LNCAP (cell line): ENCODE results near the gene OR1F1.

Source experiments
- TF ChIP-seq, protein P1 (sequence below): fragments of 450-650 bp; IDR thresholded peaks from 2 replicates; pipeline ENCODE4 v1.5.1; 2017; ENCODE audit warnings: mild to moderate bottlenecking

Gene OR1F1

DNA sequence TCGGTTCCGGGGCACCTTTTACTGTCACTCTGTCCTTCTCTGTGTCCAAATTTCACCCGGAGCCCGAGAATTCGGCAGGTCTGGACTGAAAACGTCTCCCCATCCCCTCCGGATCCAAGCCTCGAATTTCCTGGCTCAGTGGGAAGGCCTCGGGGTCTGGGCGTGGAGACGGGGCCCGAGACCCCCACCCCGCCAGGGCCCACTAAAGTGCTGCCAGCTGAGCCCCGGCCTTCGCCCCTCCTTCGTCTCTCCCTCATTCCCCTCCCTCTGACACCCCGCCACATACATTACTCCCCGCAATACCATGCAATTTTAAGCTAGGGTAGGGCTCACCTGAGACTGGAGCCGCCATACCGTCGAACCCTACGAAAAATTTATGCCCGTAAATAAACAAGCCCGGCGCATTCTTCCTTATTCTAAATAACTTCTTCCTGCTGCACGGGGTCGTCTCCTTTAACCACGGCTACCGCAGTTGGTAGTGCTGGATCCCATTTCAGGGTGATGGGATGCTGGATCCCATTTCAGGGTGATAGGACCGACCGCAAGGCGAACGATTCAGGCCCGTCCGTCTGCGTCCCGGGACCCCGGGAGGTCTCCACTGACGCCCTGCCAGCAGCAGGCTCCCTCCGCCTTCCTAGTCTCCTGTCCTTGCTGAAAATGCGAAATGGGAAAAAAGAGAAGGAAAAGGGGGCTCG, 4.4 kb upstream of the OR1F1 start:
- TF ChIP-seq, protein P1, sequence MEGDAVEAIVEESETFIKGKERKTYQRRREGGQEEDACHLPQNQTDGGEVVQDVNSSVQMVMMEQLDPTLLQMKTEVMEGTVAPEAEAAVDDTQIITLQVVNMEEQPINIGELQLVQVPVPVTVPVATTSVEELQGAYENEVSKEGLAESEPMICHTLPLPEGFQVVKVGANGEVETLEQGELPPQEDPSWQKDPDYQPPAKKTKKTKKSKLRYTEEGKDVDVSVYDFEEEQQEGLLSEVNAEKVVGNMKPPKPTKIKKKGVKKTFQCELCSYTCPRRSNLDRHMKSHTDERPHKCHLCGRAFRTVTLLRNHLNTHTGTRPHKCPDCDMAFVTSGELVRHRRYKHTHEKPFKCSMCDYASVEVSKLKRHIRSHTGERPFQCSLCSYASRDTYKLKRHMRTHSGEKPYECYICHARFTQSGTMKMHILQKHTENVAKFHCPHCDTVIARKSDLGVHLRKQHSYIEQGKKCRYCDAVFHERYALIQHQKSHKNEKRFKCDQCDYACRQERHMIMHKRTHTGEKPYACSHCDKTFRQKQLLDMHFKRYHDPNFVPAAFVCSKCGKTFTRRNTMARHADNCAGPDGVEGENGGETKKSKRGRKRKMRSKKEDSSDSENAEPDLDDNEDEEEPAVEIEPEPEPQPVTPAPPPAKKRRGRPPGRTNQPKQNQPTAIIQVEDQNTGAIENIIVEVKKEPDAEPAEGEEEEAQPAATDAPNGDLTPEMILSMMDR: no peak

DNA sequence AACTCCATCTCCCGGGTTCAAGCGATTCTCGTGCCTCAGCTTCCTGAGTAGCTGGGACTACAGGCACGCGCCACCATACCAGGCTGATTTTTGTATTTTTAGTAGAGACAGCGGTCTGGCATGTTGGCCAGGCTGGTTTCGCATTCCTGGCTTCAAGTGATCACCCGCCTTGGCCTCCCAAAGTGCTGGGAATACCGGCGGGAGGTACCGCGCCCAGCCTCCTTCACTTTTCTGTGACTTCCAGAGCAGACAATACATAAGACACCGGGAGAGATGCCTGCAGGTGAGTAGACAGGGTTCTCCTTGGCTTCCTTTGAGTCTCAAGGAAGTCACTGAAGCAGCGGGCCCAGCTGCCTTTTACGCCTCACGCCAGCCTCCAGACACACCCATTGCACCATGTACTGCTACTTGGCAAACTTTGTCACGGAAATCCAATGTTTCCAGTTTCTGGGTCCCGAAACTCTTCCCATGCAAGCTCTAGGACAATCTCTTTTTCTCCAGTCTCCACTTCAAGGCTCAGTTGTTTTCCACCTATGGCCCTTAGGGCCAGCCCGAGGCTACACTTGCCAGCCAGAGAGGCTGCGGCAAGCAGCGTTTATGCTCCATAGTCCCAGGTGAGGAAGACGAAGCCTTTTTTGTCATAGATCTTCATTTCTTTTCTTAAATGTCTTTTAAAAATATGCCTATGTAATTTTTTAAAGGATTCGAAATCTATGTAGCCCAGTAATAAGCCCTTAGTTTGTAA, 886 bp upstream of the OR1F1 start:
- TF ChIP-seq, protein P1: no peak

DNA sequence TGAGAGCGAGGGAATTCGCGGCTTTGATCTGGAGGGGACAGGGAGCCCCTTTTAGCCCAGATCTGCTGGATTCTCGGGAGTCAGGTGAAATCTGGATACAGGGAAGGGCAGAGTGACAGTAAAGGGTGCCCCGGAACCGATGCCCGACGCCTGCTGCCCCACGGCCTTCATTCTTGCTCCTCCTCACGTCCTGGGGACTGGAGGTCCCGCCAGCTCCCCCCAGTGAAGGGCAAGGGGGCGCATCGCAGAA, 596 bp downstream of the OR1F1 start:
- TF ChIP-seq, protein P1: no peak

DNA sequence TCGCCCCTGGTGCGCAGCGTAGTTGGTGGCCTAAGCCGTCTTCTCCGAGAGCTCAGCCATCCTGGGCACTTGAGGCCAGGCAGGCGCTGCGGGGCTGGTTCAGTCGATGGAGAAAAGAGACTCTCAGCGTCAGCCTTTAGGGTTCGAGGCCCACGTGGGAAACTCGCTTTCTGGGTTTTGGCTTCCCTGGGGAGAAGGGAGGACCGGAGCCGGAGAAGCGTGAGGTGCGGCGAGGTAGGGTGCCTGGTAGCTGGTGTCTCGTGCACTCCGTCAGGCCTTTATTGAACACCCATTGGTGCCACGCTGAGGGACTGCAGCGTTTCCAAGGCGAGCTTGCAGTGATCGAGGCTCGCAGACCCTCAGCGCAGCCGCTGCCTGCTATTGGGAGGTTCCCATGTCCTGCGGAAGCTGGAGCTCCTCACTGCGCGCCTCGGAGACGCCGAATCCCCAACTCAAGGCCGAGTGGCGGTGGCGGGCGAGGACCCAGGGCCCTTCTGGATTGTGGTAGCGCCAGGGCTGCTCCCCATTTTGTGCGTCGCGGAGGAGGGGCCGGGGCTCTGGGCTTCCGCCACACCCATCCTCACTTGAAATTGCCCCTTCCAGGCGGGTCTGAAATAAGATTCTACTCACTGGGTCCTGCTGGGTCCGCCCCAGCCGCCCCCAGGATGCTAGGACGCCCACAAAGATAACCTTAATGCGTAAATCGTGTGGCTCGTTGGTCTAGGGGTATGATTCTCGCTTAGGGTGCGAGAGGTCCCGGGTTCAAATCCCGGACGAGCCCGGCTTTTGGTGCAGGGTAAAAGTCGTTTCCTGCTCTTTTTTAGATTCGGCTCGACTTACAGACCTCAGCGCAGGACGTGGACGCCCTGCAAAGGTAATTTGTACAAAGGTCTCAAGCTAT, 1.2 kb downstream of the OR1F1 start:
- TF ChIP-seq, protein P1: no peak

DNA sequence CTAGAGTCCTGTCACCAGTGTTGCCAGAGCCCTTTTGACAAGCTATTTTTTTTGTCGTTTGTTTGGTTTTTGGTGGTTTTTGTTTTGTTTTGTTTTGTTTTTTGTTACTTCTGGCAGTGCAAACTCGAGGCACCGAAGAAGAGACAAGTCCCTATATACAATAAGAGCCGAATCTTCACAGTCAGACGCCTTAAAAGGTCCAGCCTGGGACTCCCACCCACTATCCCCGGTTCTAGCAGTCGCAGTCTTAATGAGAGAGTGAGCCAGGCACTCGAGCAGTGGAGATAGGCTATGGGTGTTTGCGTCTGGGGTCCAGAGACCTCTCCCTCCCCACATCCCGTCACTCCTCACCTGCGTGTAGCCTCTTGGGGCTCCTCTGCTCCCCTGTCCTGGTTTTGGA, 1.9 kb downstream of the OR1F1 start:
- TF ChIP-seq, protein P1: no peak

DNA sequence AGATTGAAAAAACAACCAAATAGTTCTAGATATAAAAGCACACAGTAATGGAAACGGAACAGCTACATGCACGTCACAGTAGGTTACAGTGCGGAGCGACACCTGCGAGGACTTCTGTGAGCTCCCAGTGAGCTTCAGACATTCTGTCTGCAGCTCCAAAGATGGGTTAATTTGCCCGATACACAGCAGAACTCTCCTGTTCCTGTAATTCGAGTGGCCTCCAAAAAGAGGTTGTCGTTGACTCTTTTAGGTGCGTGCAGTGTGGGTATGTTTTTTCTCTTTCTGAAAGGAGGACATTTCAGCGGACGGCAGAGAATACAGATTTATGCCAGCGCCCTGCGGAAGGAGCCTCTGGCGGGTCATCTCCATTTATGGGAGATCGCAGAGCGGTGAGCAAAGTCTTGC, 2.9 kb downstream of the OR1F1 start:
- TF ChIP-seq, protein P1: no peak

DNA sequence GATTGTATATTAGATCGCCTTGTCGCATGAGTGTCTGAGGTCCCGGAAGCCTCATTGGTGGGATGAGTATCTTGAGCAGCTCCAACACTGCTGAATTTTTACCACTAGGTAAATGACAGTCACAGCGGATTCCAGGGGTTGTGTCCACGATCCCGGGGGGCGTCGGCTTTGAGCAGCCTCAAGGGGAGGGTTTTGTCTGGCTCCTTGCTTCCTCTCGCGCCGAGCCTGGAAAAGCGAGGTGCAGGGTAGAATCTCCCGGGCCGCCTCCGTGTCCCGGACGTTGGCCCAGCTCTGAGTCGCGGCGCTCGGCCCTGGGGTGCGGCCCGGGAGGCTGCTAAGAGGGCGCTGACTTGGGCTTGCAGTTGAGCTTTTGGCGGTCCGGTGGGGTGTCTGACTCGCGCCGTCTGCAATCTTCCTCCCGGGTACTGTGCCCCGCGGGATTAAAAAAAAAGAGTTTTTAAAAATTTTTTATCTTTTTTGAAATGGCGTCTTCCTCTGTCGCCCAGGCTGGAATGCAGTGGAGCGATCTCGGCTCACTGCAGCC, 4.5 kb downstream of the OR1F1 start:
- TF ChIP-seq, protein P1: no peak
